HepG2 (cell line): Measurements from ENCODE around the gene TEAD3. TPM values are rescaled to one million over a fixed set of nuclear protein-coding genes. Genes with fewer than 3 reads are reported as not detected.
A peak's percentile ranks its signal among the peaks of the same experiment; 100 is the strongest.

Experiments
- GABPB1 ChIP-seq: IDR thresholded peaks from 2 replicates; pipeline ENCODE4 v1.6.1; 2016; ENCODE audit warnings: mild to moderate bottlenecking, missing genetic modification reagents, moderate library complexity, missing compliant biosample characterization
- MEF2D ChIP-seq: sonication (generic); formaldehyde crosslinking; IDR thresholded peaks from 2 replicates; pipeline ENCODE4 v1.5.1; 2020; ENCODE audit warnings: mild to moderate bottlenecking, missing genetic modification reagents
- MTF2 ChIP-seq: sonication (generic); formaldehyde crosslinking; IDR thresholded peaks from 2 replicates; pipeline ENCODE4 v1.5.0; 2020; ENCODE audit warnings: missing genetic modification reagents, borderline replicate concordance
- PHF21A ChIP-seq: sonication (generic); formaldehyde crosslinking; IDR thresholded peaks from 2 replicates; pipeline ENCODE4 v1.5.0; 2020; ENCODE audit warnings: mild to moderate bottlenecking, missing genetic modification reagents
- RAD21 ChIP-seq: fragments of 450-650 bp; formaldehyde crosslinking; IDR thresholded peaks from 2 replicates; pipeline ENCODE4 v1.5.0; 2020; ENCODE audit warnings: mild to moderate bottlenecking
- SAP130 ChIP-seq: IDR thresholded peaks from 2 replicates; pipeline ENCODE4 v1.6.1; 2016; ENCODE audit warnings: low read depth
- STAG1 ChIP-seq: sonication (generic); formaldehyde crosslinking; IDR thresholded peaks from 2 replicates; pipeline ENCODE4 v1.4.0; 2020; ENCODE audit warnings: missing genetic modification reagents
- TEAD2 ChIP-seq: sonication (generic); formaldehyde crosslinking; IDR thresholded peaks from 2 replicates; pipeline ENCODE4 v1.9.0; 2021; ENCODE audit warnings: missing genetic modification reagents
- U2AF1 ChIP-seq: fragments of 200-400 bp; formaldehyde crosslinking; optimal IDR thresholded peaks from 2 replicates; pipeline ENCODE3; 2017; ENCODE audit warnings: mild to moderate bottlenecking, low read depth, low read length
- XRCC5 ChIP-seq: fragments of 200-400 bp; formaldehyde crosslinking; optimal IDR thresholded peaks from 2 replicates; pipeline ENCODE3; 2017; ENCODE audit warnings: mild to moderate bottlenecking, low read length
- YEATS2 ChIP-seq: sonication (generic); formaldehyde crosslinking; IDR thresholded peaks from 2 replicates; pipeline ENCODE4 v1.4.0; 2020; ENCODE audit warnings: missing genetic modification reagents, borderline replicate concordance
- ZBTB7B ChIP-seq: sonication (generic); formaldehyde crosslinking; IDR thresholded peaks from 2 replicates; pipeline ENCODE4 v1.4.0; 2020; ENCODE audit warnings: missing genetic modification reagents
- ZNF251 ChIP-seq: sonication (generic); formaldehyde crosslinking; IDR thresholded peaks from 2 replicates; pipeline ENCODE4 v1.9.0; 2021; ENCODE audit warnings: mild to moderate bottlenecking, missing genetic modification reagents
- ZNF547 ChIP-seq: sonication (generic); formaldehyde crosslinking; IDR thresholded peaks from 2 replicates; pipeline ENCODE4 v1.5.1; 2020; ENCODE audit warnings: mild to moderate bottlenecking, missing genetic modification reagents
- ZNF557 ChIP-seq: sonication (generic); formaldehyde crosslinking; IDR thresholded peaks from 2 replicates; pipeline ENCODE4 v1.4.0; 2020; ENCODE audit warnings: missing genetic modification reagents
- ZNF567 ChIP-seq: sonication (generic); formaldehyde crosslinking; IDR thresholded peaks from 2 replicates; pipeline ENCODE4 v1.8.1; 2023; ENCODE audit warnings: mild to moderate bottlenecking, missing genetic modification reagents, borderline replicate concordance
- ZNF652 ChIP-seq: IDR thresholded peaks from 2 replicates; pipeline ENCODE4 v1.6.1; 2016; ENCODE audit warnings: low read depth, borderline replicate concordance
- ZSCAN29 ChIP-seq: sonication (generic); formaldehyde crosslinking; conservative IDR thresholded peaks from 2 replicates; pipeline ENCODE4 v1.4.0; 2020; ENCODE audit warnings: mild to moderate bottlenecking, missing genetic modification reagents
- ZSCAN31 ChIP-seq: sonication (generic); formaldehyde crosslinking; IDR thresholded peaks from 2 replicates; pipeline ENCODE4 v1.5.0; 2020; ENCODE audit warnings: low read depth, mild to moderate bottlenecking, missing genetic modification reagents
- polyA plus RNA-seq, 8 experiments: library from polyadenylated mRNA; depleted of rRNA in 3 of 8; stranded (reverse) in 7 of 8; unstranded in 1 of 8; fragments of >200 nt; fragmentation: Illumina TruSeq in 4 of 8; extraction: Trizol in 4 of 8; gene quantifications; 2 replicates each; pipeline versions ENCODE4 v1.2.1 to v1.2.3, GENCODE V29; 2011 to 2016; ENCODE audit warnings: low read depth in 4 of 8, missing spikeins in 1 of 8, mixed read lengths in 1 of 8; ENCODE audit not compliant: insufficient read depth in 1 of 8
- total RNA-seq, 5 experiments: library from RNA; depleted of rRNA; stranded (reverse); fragments of >200 nt; fragmentation: Illumina TruSeq; extraction: Trizol; gene quantifications; 2 replicates each; pipeline ENCODE4 v1.2.3, GENCODE V29; 2016; ENCODE audit warnings: low read depth in 1 of 5
- TF ChIP-seq, protein P1 (sequence below): sonication (generic); formaldehyde crosslinking; IDR thresholded peaks from one replicate; pipeline ENCODE4 v1.5.1; 2020; ENCODE audit warnings: mild to moderate bottlenecking, missing genetic modification reagents; ENCODE audit errors: not compliant biosample characterization
- TF ChIP-seq, protein P2 (sequence below): sonication (generic); formaldehyde crosslinking; IDR thresholded peaks from 2 replicates; pipeline ENCODE4 v1.5.1; 2020; ENCODE audit warnings: mild to moderate bottlenecking, missing genetic modification reagents

TEAD3 gene
- total and polyA plus RNA-seq, 2 of the 13 experiments (the other 11 are each of a cell fraction or from before 2014, with no cell fraction given) = 15.1 to 16.5 TPM

DNA sequence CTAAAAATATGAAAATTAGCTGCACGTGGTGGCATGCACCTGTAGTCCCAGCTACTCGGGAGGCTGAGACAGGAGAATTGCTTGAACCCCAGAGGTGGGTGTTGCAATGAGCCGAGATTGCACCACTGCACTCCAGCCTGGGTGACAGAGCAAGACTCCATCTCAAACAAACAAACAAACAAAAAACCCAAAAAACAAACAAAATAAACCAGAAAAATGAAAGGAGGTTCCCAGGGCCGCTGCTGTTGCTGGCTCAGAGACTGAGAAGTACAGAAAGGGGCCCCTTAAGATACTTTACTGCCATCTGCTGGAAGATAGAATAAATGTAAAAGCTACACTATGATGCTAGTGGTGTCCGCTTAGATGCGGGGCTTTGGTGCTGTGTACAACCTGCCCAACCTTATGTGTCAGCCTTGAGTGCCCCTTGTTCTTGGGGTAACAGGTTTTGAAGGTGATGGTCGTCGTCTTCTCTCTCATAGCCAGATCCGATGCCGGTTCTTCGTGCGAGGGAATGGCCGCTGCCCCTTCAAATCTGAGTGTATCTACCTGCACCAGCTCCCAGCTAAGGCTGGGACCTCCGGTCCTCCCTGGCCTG lies 47.5 kb downstream of the TEAD3 start (continued):
- TF ChIP-seq, protein P1, sequence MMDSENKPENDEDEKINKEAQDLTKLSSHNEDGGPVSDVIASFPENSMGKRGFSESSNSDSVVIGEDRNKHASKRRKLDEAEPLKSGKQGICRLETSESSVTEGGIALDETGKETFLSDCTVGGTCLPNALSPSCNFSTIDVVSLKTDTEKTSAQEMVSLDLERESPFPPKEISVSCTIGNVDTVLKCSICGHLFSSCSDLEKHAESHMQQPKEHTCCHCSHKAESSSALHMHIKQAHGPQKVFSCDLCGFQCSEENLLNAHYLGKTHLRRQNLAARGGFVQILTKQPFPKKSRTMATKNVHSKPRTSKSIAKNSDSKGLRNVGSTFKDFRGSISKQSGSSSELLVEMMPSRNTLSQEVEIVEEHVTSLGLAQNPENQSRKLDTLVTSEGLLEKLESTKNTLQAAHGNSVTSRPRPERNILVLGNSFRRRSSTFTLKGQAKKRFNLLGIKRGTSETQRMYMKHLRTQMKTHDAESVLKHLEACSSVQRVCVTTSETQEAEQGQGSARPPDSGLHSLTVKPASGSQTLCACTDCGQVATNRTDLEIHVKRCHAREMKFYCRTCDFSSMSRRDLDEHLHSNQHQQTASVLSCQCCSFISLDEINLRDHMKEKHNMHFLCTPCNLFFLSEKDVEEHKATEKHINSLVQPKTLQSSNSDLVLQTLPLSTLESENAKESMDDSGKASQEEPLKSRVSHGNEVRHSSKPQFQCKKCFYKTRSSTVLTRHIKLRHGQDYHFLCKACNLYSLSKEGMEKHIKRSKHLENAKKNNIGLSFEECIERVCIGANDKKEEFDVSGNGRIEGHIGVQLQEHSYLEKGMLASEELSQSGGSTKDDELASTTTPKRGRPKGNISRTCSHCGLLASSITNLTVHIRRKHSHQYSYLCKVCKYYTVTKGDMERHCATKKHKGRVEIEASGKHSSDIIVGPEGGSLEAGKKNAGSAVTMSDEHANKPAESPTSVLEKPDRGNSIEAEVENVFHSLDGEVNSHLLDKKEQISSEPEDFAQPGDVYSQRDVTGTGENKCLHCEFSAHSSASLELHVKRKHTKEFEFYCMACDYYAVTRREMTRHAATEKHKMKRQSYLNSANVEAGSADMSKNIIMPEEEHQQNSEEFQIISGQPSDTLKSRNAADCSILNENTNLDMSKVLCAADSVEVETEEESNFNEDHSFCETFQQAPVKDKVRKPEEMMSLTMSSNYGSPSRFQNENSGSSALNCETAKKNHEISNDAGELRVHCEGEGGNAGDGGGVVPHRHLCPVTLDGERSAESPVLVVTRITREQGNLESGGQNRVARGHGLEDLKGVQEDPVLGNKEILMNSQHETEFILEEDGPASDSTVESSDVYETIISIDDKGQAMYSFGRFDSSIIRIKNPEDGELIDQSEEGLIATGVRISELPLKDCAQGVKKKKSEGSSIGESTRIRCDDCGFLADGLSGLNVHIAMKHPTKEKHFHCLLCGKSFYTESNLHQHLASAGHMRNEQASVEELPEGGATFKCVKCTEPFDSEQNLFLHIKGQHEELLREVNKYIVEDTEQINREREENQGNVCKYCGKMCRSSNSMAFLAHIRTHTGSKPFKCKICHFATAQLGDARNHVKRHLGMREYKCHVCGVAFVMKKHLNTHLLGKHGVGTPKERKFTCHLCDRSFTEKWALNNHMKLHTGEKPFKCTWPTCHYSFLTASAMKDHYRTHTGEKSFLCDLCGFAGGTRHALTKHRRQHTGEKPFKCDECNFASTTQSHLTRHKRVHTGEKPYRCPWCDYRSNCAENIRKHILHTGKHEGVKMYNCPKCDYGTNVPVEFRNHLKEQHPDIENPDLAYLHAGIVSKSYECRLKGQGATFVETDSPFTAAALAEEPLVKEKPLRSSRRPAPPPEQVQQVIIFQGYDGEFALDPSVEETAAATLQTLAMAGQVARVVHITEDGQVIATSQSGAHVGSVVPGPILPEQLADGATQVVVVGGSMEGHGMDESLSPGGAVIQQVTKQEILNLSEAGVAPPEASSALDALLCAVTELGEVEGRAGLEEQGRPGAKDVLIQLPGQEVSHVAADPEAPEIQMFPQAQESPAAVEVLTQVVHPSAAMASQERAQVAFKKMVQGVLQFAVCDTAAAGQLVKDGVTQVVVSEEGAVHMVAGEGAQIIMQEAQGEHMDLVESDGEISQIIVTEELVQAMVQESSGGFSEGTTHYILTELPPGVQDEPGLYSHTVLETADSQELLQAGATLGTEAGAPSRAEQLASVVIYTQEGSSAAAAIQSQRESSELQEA (CRISPR knock-in tag) = peak; percentile 13
- peak; percentile 16; the same call in 1 of the 2 replicates for TF ChIP-seq YEATS2 (CRISPR knock-in tag)
- TF ChIP-seq ZSCAN29 = peak; percentile 69; the same call in 1 of the 2 replicates
- TF ChIP-seq PHF21A (CRISPR knock-in tag) = peak; percentile 57; the same call in 1 of the 2 replicates
- TF ChIP-seq ZNF652 (CRISPR knock-in tag) = no peak
- no peak for TF ChIP-seq ZNF251 (CRISPR knock-in tag)
- TF ChIP-seq ZNF547 (CRISPR knock-in tag) = 0 out of 2 replicates have a peak, but pooled peaks have one; percentile 21
- TF ChIP-seq RAD21 (CRISPR knock-in tag) = peak; percentile 95
- peak; percentile 96 for TF ChIP-seq STAG1 (CRISPR knock-in tag)
- TF ChIP-seq ZBTB7B (CRISPR knock-in tag) = no peak
- TF ChIP-seq SAP130 = peak; percentile 23; the same call in 1 of the 2 replicates
- 0 out of 2 replicates have a peak, but pooled peaks have one; percentile 71 for TF ChIP-seq MTF2 (CRISPR knock-in tag)
- peak; percentile 51 for TF ChIP-seq XRCC5
- TF ChIP-seq ZSCAN31 (CRISPR knock-in tag) = no peak
- TF ChIP-seq MEF2D (CRISPR knock-in tag) = peak; percentile 35; the same call in 1 of the 2 replicates
- no peak for TF ChIP-seq ZNF557 (CRISPR knock-in tag)
- no peak for TF ChIP-seq TEAD2 (CRISPR knock-in tag)
- no peak for TF ChIP-seq ZNF567 (CRISPR knock-in tag)
- TF ChIP-seq, protein P2, sequence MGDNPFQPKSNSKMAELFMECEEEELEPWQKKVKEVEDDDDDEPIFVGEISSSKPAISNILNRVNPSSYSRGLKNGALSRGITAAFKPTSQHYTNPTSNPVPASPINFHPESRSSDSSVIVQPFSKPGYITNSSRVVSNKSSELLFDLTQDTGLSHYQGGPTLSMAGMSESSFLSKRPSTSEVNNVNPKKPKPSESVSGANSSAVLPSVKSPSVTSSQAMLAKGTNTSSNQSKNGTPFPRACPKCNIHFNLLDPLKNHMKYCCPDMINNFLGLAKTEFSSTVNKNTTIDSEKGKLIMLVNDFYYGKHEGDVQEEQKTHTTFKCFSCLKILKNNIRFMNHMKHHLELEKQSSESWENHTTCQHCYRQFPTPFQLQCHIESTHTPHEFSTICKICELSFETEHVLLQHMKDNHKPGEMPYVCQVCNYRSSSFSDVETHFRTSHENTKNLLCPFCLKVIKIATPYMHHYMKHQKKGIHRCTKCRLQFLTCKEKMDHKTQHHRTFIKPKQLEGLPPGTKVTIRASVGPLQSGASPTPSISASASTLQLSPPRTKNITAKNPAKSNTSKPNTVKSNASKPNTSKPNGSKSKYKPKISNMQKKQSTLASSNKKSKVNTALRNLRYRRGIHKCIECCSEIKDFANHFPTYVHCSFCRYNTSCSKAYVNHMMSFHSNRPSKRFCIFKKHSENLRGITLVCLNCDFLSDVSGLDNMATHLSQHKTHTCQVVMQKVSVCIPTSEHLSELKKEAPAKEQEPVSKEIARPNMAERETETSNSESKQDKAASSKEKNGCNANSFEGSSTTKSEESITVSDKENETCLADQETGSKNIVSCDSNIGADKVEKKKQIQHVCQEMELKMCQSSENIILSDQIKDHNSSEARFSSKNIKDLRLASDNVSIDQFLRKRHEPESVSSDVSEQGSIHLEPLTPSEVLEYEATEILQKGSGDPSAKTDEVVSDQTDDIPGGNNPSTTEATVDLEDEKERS (CRISPR knock-in tag) = peak; percentile 82
- no peak for TF ChIP-seq U2AF1
- 0 out of 2 replicates have a peak, but pooled peaks have one; percentile 10 for TF ChIP-seq GABPB1 (CRISPR knock-in tag)
